Psoas muscle (tissue), 8 donors: ENCODE results near the gene AGTRAP. TPM values are rescaled to one million over a fixed set of nuclear protein-coding genes. Genes with fewer than 3 reads are reported as not detected.

Experiments
- ATAC-seq, 4 donors: fragments of 200-7000 bp; cut with Tn5 transposase; one replicate each; pipeline ENCODE4 v1.9.1; 2020; ENCODE audit warnings: moderate library complexity in 3 of 4, mild to moderate bottlenecking in 2 of 4
- DNase-seq, 2 donors: peaks; one replicate each; pipeline ENCODE4 v3.0.0-alpha.2; 2020
- H3K27ac ChIP-seq: fragments of 200-600 bp; one replicate; pipeline ENCODE4 v1.8.0; 2022
- H3K27me3 ChIP-seq, 3 donors: fragments of 200-600 bp in 1 of 3; one replicate each; pipeline versions ENCODE4 v1.6.1 to v1.8.0; 2013 to 2022; ENCODE audit warnings: low read length in 2 of 3, mild to moderate bottlenecking in 2 of 3, moderate library complexity in 1 of 3; ENCODE audit not compliant: insufficient read depth in 3 of 3
- H3K36me3 ChIP-seq, 2 donors: fragments of 200-600 bp in 1 of 2; one replicate each; pipeline versions ENCODE4 v1.6.1 to v1.8.0; 2013 to 2022; ENCODE audit warnings: low read depth in 1 of 2, mild to moderate bottlenecking in 1 of 2, moderate library complexity in 1 of 2; ENCODE audit not compliant: insufficient read depth in 1 of 2
- H3K4me1 ChIP-seq: fragments of 200-600 bp; one replicate; pipeline ENCODE4 v1.8.0; 2022
- H3K4me3 ChIP-seq: fragments of 200-600 bp; one replicate; pipeline ENCODE4 v1.8.0; 2022; ENCODE audit warnings: mild to moderate bottlenecking
- H3K9me3 ChIP-seq: fragments of 200-600 bp; one replicate; pipeline ENCODE4 v1.8.0; 2022
- CTCF ChIP-seq: fragments of 200-600 bp; IDR thresholded peaks from one replicate; pipeline ENCODE4 v1.8.0; 2022; ENCODE audit warnings: antibody characterized with exemption
- WGBS, 3 donors: extraction: QIAGEN DNeasy Blood & Tissue Kit; methylation state at CpG; one replicate each; pipeline versions ENCODE4 v1.1.6 to v1.1.7; 2013; 5-methylcytosine and 5-hydroxymethylcytosine counted together
- intact Hi-C, 2 donors: fragments of 100-400 bp; cut with DNase I; formaldehyde crosslinking; loops; one replicate each; pipeline versions ENCODE4 v1.11.0 to v1.14.2; 2022
- polyA plus RNA-seq, 3 donors: library from polyadenylated mRNA; stranded (reverse); fragments of 200-250 nt; gene quantifications; one replicate each; pipeline ENCODE4 v1.2.3, GENCODE V29; 2013
- total RNA-seq, 4 donors: library from RNA; stranded (reverse); fragmentation: NEBNext Ultra II Directional in 2 of 4; extraction: Animal tissue kit (Norgen Biotek cat#: 25700) in 2 of 4; gene quantifications; one replicate each; pipeline versions ENCODE4 v1.2.1 to v1.2.4, GENCODE V29; 2021 to 2023
- donor health status: healthy with polysubstance abuse.
- donor health status: DM: no; HTN: no; CAD: no; lungs with moderate emphysema.
- donor health status: Bipolar disorder and iron deficiency.
- donor health status: healthy.
- donor health status: DM: yes; HTN: yes; CAD: no.
- donor health status: DM: no; HTN: no; CAD: no.
- donor health status: DM: no; HTN: no; CAD: no.
- donor health status: DM: yes; HTN: yes; CAD: no.

Gene AGTRAP
- total and polyA plus RNA-seq, 7 donors: 28.5 to 179 (median 43.2) TPM

GRCh38 chr1:11697188-11697892 lies 38.6 kb upstream of the AGTRAP start:
- ATAC-seq: no peak
- intact Hi-C loops: no loop called here
- no peak overlapping the region for H3K4me3 ChIP-seq
- H3K4me1 ChIP-seq: peaks cover 12% of the 10 kb centered on the region
- H3K36me3 ChIP-seq: no peaks in the 10 kb centered on the region
- H3K9me3 ChIP-seq: no peaks in the 10 kb centered on the region
- H3K27me3 ChIP-seq: peaks cover 0 to 67% (median 7%) of the 10 kb centered on the region in 3 donors
- no peak for DNase-seq
- WGBS, 3 donors: 72 to 83% (median 77%) methylated on average over 8 of the region's 8 CpGs
- no peak for TF ChIP-seq CTCF
- H3K27ac ChIP-seq: no peak overlapping the region

GRCh38 chr1:11697893-11698210 lies 38.1 kb upstream of the AGTRAP start:
- Histone ChIP-seq H3K4me1 (peaks cover 12% of the 10 kb centered on the region), H3K27me3 (peaks cover 0 to 68% (median 4%) of the 10 kb centered on the region in 3 donors), H3K27ac (no peak overlapping the region), H3K36me3 (no peaks in the 10 kb centered on the region), H3K9me3 (no peaks in the 10 kb centered on the region), H3K4me3 (no peak overlapping the region)
- no peak for ATAC-seq
- no peak for TF ChIP-seq CTCF
- no peak for DNase-seq
- intact Hi-C loops: no loop called here
- WGBS, 3 donors: 77 to 87% (median 79%) methylated on average over 4 to 5 of the region's 5 CpGs

DNA sequence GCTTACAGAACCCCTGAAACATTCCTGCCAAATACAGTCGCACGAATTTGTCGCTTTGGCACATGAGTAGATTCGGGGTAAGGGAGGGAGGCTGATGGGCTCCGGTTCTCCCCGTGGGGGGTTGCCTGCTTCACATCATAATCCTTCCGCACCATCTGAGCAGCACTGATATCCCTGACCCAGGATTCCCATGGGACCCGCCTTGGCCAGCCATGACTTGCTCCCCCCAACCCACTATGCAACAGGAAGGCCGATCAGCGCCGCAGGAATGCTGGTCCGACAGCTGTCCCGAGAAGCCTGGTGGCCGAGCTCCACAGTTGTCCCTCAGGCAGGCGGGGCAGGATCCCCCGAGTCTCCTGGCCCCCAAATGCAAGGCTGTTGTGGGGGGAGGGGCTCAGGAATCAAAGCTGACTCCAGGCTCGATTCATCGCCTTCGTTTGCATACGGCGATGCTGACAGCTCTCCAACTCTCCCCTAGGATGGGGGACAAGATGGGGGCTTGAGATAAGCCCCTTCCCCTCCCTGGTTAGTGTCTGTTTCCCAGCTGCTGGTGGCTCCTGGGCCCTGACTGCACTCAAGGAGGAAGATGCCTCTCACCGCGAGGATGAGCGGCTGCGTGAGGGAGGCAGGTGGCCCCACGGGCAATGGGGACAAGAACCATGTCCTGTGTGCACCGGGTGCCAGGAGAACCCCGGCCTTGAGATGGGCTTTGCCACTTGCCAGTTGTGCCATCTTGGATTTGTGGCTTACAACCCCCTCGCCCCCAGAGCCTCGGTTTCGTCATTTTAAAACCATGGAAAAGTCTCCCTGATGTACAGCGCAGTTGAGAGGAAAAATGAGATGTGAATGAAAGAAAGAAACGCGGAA lies 35.1 kb upstream of the AGTRAP start:
- H3K4me1 ChIP-seq: peaks cover 12% of the 10 kb centered on the region
- intact Hi-C loops: no loop called here
- 9 to 17% (median 13%) methylated on average over 34 of the region's 34 CpGs for WGBS, 3 donors
- H3K4me3 ChIP-seq: no peak overlapping the region
- no peak overlapping the region for H3K27ac ChIP-seq
- peaks cover 0 to 65% (median 11%) of the 10 kb centered on the region in 3 donors for H3K27me3 ChIP-seq
- DNase-seq: no peak
- no peak for TF ChIP-seq CTCF
- ATAC-seq: no peak
- no peaks in the 10 kb centered on the region for H3K9me3 ChIP-seq
- no peaks in the 10 kb centered on the region for H3K36me3 ChIP-seq

- H3K27ac ChIP-seq: no peak overlapping the region
- H3K36me3 ChIP-seq: no peaks in the 10 kb centered on the region
- intact Hi-C loops: no loop called here
- H3K27me3 ChIP-seq: peaks cover 0 to 58% (median 12%) of the 10 kb centered on the region in 3 donors
- DNase-seq (no peak), ATAC-seq (peak in 2 of 4 donors; percentile 19 to 45)
- no peaks in the 10 kb centered on the region for H3K9me3 ChIP-seq
- WGBS, 3 donors: 7 to 23% (median 19%) methylated on average over 14 to 15 of the region's 15 CpGs
- H3K4me1 ChIP-seq: peaks cover 12% of the 10 kb centered on the region
- no peak overlapping the region for H3K4me3 ChIP-seq
- no peak for TF ChIP-seq CTCF
These were observed 34.4 kb upstream of the AGTRAP start for GRCh38 chr1:11701551-11701961.
